ENCODE measurements around the gene EDARADD.

GRCh38 chr1:236363237-236363636 lies 30.8 kb upstream of the EDARADD start:
- TF ChIP-seq, protein P1, sequence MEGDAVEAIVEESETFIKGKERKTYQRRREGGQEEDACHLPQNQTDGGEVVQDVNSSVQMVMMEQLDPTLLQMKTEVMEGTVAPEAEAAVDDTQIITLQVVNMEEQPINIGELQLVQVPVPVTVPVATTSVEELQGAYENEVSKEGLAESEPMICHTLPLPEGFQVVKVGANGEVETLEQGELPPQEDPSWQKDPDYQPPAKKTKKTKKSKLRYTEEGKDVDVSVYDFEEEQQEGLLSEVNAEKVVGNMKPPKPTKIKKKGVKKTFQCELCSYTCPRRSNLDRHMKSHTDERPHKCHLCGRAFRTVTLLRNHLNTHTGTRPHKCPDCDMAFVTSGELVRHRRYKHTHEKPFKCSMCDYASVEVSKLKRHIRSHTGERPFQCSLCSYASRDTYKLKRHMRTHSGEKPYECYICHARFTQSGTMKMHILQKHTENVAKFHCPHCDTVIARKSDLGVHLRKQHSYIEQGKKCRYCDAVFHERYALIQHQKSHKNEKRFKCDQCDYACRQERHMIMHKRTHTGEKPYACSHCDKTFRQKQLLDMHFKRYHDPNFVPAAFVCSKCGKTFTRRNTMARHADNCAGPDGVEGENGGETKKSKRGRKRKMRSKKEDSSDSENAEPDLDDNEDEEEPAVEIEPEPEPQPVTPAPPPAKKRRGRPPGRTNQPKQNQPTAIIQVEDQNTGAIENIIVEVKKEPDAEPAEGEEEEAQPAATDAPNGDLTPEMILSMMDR (IDR thresholded peaks at IDR 0.05), result no peak
- TF ChIP-seq POLR2A (IDR thresholded peaks at IDR 0.05), result no peak

All from thyroid gland (tissue), 4 donors.